Neuronal stem cell (in vitro differentiated cells): Measurements from ENCODE around the gene GRAMD4.

ENCODE experiments used
- DNase-seq: peaks from one replicate; pipeline ENCODE4 v3.0.0-alpha.2; 2013; ENCODE audit warnings: low spot score
- H2AFZ ChIP-seq: one replicate; pipeline ENCODE4 v1.6.1; 2013; ENCODE audit warnings: mild to moderate bottlenecking, low read length, inconsistent platforms
- H2AK5ac ChIP-seq: 2 replicates; pipeline ENCODE4 v1.6.1; 2013; ENCODE audit warnings: low read depth, mild to moderate bottlenecking, inconsistent platforms, low read length, moderate library complexity, mixed read lengths
- H2BK120ac ChIP-seq: 2 replicates; pipeline ENCODE4 v1.6.1; 2013; ENCODE audit warnings: low read depth, mild to moderate bottlenecking, inconsistent platforms, low read length, moderate library complexity, mixed read lengths
- H2BK12ac ChIP-seq: one replicate; pipeline ENCODE4 v1.6.1; 2013; ENCODE audit warnings: low read length, inconsistent platforms
- H2BK15ac ChIP-seq: 2 replicates; pipeline ENCODE4 v1.6.1; 2013; ENCODE audit warnings: mild to moderate bottlenecking, low read length, inconsistent platforms, mixed read lengths
- H2BK5ac ChIP-seq: one replicate; pipeline ENCODE4 v1.6.1; 2013; ENCODE audit warnings: inconsistent platforms, mild to moderate bottlenecking, low read length, moderate library complexity
- H3K14ac ChIP-seq: one replicate; pipeline ENCODE4 v1.6.1; 2013; ENCODE audit warnings: low read length, inconsistent platforms
- H3K18ac ChIP-seq: 2 replicates; pipeline ENCODE4 v1.6.1; 2013; ENCODE audit warnings: low read length, inconsistent platforms
- H3K23ac ChIP-seq: 2 replicates; pipeline ENCODE4 v1.6.1; 2013; ENCODE audit warnings: low read depth, mild to moderate bottlenecking, mixed read lengths, low read length, inconsistent platforms; ENCODE audit not compliant: poor library complexity
- H3K27ac ChIP-seq: replicated peaks from 3 replicates; pipeline ENCODE4 v1.5.1; 2013; ENCODE audit warnings: low read length, inconsistent platforms
- H3K27me3 ChIP-seq, 3 experiments: 2 replicates each; pipeline ENCODE4 v1.6.1; 2013; ENCODE audit warnings: low read length in 3 of 3, mild to moderate bottlenecking in 2 of 3, inconsistent platforms in 1 of 3, low read depth in 1 of 3, mixed read lengths in 1 of 3, moderate library complexity in 1 of 3; ENCODE audit not compliant: control insufficient read depth in 3 of 3, insufficient read depth in 3 of 3
- H3K36me3 ChIP-seq, 2 donors: replicated peaks in 1 of 2; 2 replicates each; pipeline ENCODE4 v1.6.1; 2013; ENCODE audit warnings: low read length in 2 of 2; ENCODE audit not compliant: control insufficient read depth in 2 of 2, insufficient read depth in 2 of 2
- H3K4ac ChIP-seq: 2 replicates; pipeline ENCODE4 v1.6.1; 2013; ENCODE audit warnings: inconsistent platforms, mild to moderate bottlenecking, low read length, moderate library complexity
- H3K4me1 ChIP-seq, 2 donors: 1 replicate in 1 of 2; 2 replicates in 1 of 2; pipeline ENCODE4 v1.6.1; 2013; ENCODE audit warnings: low read length in 2 of 2, low read depth in 1 of 2; ENCODE audit not compliant: control insufficient read depth in 2 of 2, insufficient read depth in 1 of 2
- H3K4me2 ChIP-seq: one replicate; pipeline ENCODE4 v1.6.1; 2013; ENCODE audit warnings: mild to moderate bottlenecking, low read length, inconsistent platforms; ENCODE audit not compliant: insufficient read depth, poor library complexity, severe bottlenecking
- H3K4me3 ChIP-seq, 2 donors: 2 replicates each; pipeline ENCODE4 v1.5.1; 2013; ENCODE audit warnings: low read length in 2 of 2, mild to moderate bottlenecking in 2 of 2, inconsistent platforms in 1 of 2, moderate library complexity in 1 of 2
- H3K79me1 ChIP-seq: one replicate; pipeline ENCODE4 v1.6.1; 2013; ENCODE audit warnings: low read depth, mild to moderate bottlenecking, inconsistent platforms, low read length, moderate library complexity
- H3K9ac ChIP-seq: one replicate; pipeline ENCODE4 v1.6.1; 2013; ENCODE audit warnings: mild to moderate bottlenecking, low read depth, low read length, inconsistent platforms; ENCODE audit not compliant: poor library complexity
- H3K9me3 ChIP-seq, 2 donors: replicated peaks in 1 of 2; 2 replicates each; pipeline versions ENCODE3 to v1.6.1; 2013; ENCODE audit warnings: low read length in 2 of 2, mild to moderate bottlenecking in 2 of 2, inconsistent platforms in 1 of 2, low read depth in 1 of 2, mixed read lengths in 1 of 2, moderate library complexity in 1 of 2; ENCODE audit not compliant: control insufficient read depth in 2 of 2, insufficient read depth in 1 of 2
- H4K8ac ChIP-seq: one replicate; pipeline ENCODE4 v1.6.1; 2013; ENCODE audit warnings: low read depth, mild to moderate bottlenecking, inconsistent platforms, low read length, moderate library complexity
- H4K91ac ChIP-seq: one replicate; pipeline ENCODE4 v1.6.1; 2013; ENCODE audit warnings: low read length, low read depth, mild to moderate bottlenecking, inconsistent platforms; ENCODE audit not compliant: poor library complexity
- whole genome bisulfite sequencing, 2 donors: extraction: QIAGEN DNeasy Blood & Tissue Kit; methylation state at CpG; one replicate each; pipeline ENCODE4 v1.1.7; 2013; ENCODE audit warnings: missing lambda C conversion rate in 2 of 2, mixed read lengths in 1 of 2; ENCODE audit not compliant: insufficient read length in 2 of 2, insufficient replicate concordance in 1 of 2; ENCODE audit errors: extremely low coverage in 2 of 2; 5-methylcytosine and 5-hydroxymethylcytosine counted together

Gene GRAMD4

GRCh38 chr22:46573781-46574437 is 46.3 kb upstream of the GRAMD4 start:
- Histone ChIP-seq H3K18ac (no peak overlapping the region), H3K4ac (no peak overlapping the region), H2AK5ac (peak overlapping the region; percentile 41), H3K4me2 (no peak overlapping the region), H3K27ac (no peak overlapping the region), H3K79me1 (peaks cover 7% of the 10 kb centered on the region), H4K8ac (no peak overlapping the region), H2AFZ (no peak overlapping the region), H3K27me3 (peaks cover 0 to 29% (median 18%) of the 10 kb centered on the region in 3 experiments), H3K36me3 (no peaks in the 10 kb centered on the region), H3K4me3 (no peak overlapping the region), H3K9ac (no peak overlapping the region), H4K91ac (no peak overlapping the region), H3K4me1 (peaks cover 15 to 17% of the 10 kb centered on the region in 2 donors), H3K23ac (no peak overlapping the region), H2BK120ac (no peak overlapping the region), H3K14ac (peak overlapping the region; percentile 23), H2BK12ac (no peak overlapping the region), H2BK5ac (no peak overlapping the region), H2BK15ac (peak overlapping the region; percentile 62), H3K9me3 (peaks cover 5 to 17% of the 10 kb centered on the region in 2 donors)
- no CpG with 5 or more reads among the region's 18 CpGs for WGBS, 2 donors
- DNase-seq, result no peak

DNA sequence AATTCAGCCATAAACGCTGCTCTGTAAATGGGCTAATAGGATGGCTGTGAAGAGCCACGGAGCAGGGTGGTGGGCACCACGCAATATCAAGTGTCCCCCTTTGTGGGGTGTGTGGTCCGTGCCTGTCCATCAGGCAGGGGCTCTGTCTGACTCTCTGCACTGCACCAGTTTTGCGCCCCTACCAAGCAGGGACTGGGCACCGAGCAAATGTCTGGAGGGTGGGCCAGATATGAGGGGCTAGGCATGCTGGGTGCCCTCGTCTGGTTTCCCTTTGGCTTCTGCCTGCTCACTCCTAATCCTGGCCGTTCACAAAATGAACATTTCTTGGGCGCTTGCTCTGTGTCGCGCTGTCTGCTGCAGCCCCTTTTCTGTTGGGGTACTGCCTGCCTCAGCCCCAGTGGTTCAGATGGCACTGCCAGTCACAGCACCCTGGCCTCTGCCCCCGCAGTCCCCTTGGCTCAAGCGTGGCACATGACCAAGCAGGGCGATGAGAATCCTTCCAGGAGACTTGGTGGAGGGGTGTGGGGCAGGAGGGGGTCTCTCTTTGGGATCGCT is 45.7 kb upstream of the GRAMD4 start:
- Histone ChIP-seq H2BK120ac (no peak overlapping the region), H2BK5ac (no peak overlapping the region), H3K36me3 (no peaks in the 10 kb centered on the region), H3K4me2 (no peak overlapping the region), H4K8ac (no peak overlapping the region), H2AK5ac (no peak overlapping the region), H3K4ac (no peak overlapping the region), H2AFZ (no peak overlapping the region), H3K23ac (no peak overlapping the region), H3K9me3 (peaks cover 5 to 17% of the 10 kb centered on the region in 2 donors), H2BK15ac (peak overlapping the region; percentile 35), H3K18ac (peak overlapping the region; percentile 11), H3K4me1 (peaks cover 17 to 18% of the 10 kb centered on the region in 2 donors), H2BK12ac (no peak overlapping the region), H3K27me3 (peaks cover 0 to 29% (median 18%) of the 10 kb centered on the region in 3 experiments), H3K14ac (no peak overlapping the region), H3K27ac (no peak overlapping the region), H3K4me3 (no peak overlapping the region), H3K9ac (no peak overlapping the region), H3K79me1 (peaks cover 7% of the 10 kb centered on the region), H4K91ac (no peak overlapping the region)
- DNase-seq, result no peak
- WGBS, 2 donors, result no CpG with 5 or more reads among the region's 15 CpGs

DNA sequence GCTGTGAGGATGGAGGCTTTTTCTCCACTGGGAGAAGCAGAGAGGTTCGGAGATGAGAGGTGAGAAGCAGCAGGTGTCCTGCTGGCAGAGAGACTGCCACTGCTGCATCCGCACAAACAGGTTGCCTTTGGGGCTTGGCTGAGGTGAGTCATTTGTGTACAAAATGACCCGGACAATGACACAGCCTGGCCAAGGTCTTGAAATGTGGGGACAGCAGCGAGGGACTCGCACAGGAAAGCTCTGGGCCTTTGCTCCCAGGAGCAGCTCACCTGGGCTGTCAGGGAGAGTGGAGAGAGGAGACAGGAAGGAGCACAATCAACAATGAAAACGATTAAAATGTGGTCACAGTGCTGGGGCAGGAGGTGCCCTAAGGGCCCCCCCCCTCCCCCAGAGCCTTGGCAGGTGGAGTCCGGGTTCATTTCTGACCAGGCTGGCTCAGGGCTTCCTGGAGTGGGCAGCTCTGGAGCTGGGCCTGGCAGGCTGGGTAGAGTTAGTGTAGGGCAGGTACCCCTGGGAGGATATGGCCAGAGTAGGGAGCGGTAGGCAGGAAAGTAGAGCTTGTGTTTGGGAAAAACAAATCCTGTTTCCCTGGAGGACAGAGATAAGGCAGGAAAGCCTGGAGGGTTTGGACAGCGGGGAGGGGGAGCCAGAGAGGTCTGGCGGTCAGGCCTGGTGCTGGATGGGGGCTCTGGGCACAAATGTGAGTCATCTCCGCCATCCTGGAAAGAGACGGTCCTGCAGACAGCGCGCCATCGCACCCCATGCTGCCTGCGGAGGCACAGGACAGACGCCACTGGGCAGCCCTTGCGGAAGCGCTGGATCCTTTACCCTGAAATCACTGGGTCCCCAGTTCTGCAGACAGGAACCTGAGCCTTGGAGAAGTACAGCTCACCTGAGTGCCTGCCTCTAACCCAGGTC is 44.9 kb upstream of the GRAMD4 start:
- Histone ChIP-seq H2BK5ac (peak overlapping the region; percentile 77), H3K4me3 (no peak overlapping the region), H3K9ac (no peak overlapping the region), H4K8ac (no peak overlapping the region), H3K4ac (no peak overlapping the region), H3K36me3 (no peaks in the 10 kb centered on the region), H3K4me1 (peaks cover 17 to 21% of the 10 kb centered on the region in 2 donors), H3K9me3 (peaks cover 5 to 17% of the 10 kb centered on the region in 2 donors), H3K4me2 (no peak overlapping the region), H3K27ac (no peak overlapping the region), H3K14ac (no peak overlapping the region), H3K27me3 (peaks cover 0 to 29% (median 18%) of the 10 kb centered on the region in 3 experiments), H2BK12ac (no peak overlapping the region), H3K23ac (no peak overlapping the region), H2AK5ac (peak overlapping the region; percentile 33), H3K79me1 (peaks cover 7% of the 10 kb centered on the region), H4K91ac (no peak overlapping the region), H2BK15ac (peak overlapping the region; percentile 35), H2BK120ac (no peak overlapping the region), H2AFZ (no peak overlapping the region), H3K18ac (peak overlapping the region; percentile 39)
- WGBS, 2 donors, result no CpG with 5 or more reads among the region's 19 CpGs
- DNase-seq, result no peak
